Measurements from ENCODE around the gene INSRR.

The INSRR gene

DNA sequence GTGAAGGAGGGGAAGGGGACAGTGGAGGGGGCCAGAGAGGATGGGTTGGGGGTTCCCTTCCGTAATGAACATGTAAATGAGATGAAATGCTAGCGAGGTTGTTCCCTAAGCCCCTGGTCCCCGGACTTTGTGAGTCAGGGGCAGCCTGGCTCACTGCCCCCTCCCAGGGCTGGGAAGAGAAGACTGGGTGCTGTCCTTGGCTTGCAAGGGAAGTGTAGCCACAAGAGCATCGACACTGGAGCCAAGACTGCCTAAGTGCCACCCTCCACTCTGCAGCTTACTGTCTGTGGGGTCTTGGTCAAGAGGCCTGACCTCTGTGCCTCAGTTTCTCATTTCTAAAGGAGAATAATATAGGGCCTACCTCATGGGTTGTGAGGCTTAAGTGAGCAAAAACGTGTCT, 35.1 kb upstream of the INSRR start:
- no peak for DNase-seq

DNA sequence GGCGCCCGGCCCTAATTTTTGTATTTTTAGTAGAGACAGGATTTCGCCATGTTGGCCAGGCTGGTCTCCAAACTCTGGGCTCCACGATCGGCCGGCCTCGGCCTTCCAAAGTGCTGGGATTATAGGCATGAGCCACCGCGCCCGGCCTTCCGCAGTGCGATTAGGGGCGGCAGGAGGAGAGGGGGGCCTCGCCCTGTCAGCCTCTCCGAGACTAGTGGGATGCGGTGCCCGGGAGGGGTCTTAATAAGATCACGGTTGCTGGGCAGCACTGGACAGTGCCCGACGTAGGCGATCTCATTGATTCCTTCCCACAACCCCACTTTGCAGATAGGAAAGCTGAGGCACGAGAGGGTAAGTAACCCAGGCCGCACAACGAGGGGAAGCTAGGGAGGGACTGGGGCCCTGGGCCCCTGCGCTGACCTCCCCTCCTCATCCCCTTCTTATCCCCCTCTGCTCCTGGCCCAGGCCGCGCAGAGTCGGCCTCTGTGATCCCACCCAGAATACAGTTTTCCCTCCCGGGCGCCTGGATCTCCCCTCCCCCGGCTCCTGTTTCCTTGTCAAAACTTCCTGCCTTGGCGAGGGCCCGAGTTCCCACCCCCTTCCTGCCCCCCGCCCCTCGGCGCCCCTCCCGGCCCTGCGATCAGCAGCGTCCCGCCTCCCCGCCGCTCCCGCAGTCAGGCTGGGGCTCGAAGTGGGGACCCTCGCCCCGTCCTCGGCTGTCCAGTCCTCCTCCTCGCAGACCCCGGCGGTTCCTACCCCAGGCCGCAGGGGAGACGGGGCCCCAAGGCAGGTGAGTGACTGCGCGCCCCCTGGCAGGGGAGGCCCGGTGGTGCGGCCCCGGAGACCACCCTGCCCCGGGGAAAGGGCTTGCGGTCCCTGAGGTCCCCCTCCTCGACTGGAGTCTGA, 34.4 kb upstream of the INSRR start, which contains the start of gene PEAR1:
Gene PEAR1, plus strand, starts transcription at position 671 of the 906 bp plus-strand sequence. CDS start 10,209 bp downstream, outside the sequence.
- no peak for DNase-seq

GRCh38 chr1:156892190-156893047, 33.5 kb upstream of the INSRR start:
- DNase-seq, result peak; percentile 75

GRCh38 chr1:156889802-156890580, 31.1 kb upstream of the INSRR start:
- DNase-seq, result peak; percentile 58

GRCh38 chr1:156887734-156888133, 28.8 kb upstream of the INSRR start:
- DNase-seq, result no peak

DNA sequence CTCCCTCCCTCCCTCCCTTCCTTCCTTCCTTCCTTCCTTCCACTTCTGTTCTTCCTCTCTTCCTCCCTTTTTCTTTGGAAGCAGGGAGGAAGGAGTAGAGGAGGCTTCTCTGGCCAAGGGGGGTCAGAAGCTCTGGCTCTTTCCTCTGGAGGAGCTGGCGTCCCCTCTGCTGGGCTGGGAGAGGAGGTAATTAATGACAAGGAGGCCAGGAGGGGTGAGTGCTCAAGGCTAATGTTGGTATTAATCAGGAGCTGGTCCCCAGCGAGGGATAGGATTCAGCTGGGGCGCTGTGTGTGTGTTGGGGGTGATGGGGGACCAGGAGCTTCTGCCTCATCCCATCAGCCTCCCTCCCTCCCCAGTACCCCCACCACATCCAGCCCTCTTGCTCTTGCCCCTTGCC, 28.4 kb upstream of the INSRR start:
- DNase-seq, result no peak

DNA sequence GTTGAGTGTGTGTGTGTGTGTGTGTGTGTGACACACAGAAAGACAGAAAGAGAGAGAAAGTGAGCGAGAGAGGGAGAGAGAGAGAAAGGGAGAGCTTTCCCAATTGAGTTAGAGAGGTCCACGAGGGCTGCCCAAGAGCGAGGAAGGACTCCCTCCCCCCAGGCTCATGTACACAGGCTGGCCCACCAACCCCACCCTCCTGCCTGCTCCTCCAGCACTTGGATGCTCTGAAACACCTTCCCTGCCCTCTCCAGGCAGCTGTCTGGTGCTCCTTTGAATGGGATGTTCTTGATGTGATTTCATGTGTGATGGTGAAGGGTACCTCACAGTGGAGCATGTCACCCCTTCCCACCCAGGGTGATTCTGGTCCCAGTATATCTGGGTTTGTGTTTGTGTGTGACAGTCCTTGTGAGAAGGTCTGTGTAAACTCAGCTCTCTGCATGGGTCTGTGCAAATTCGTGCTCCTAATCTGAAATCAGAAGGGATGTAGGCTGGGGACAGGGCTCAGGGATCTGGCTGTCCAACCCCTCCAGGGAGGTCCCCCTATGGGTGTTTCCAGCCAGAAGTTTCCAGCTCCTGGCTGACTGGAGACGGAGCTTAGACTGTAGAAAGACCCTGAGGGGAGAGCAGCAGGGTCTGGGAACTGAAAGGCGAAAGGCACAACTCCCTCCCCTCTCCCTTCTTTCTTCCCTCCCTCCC, 27.8 kb upstream of the INSRR start:
- DNase-seq, result no peak

- no peak for DNase-seq
Measured at GRCh38 chr1:156885880-156886355, 27.0 kb upstream of the INSRR start.

DNA sequence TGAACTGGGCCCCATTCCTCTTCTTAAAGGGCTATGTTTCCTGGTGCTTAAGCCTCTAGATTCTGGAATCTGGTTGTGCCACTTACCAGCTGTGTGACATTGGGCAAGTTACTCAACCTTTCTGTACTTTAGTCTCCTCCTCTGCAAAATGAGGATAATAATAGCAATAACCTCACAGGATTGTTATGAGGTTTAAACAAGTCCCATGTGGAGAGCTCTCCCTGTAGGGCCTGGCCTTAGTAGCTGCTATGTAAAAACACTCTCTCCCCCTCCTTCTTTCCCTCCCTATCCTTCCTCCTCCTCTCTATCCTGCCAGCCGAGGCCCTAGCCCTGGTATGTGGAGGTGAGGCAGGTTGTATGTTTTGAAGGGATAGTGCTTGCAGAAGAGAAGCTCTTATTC, 26.4 kb upstream of the INSRR start:
- no peak for DNase-seq

- no peak for DNase-seq
Measured at GRCh38 chr1:156884560-156885184, 25.8 kb upstream of the INSRR start.

DNA sequence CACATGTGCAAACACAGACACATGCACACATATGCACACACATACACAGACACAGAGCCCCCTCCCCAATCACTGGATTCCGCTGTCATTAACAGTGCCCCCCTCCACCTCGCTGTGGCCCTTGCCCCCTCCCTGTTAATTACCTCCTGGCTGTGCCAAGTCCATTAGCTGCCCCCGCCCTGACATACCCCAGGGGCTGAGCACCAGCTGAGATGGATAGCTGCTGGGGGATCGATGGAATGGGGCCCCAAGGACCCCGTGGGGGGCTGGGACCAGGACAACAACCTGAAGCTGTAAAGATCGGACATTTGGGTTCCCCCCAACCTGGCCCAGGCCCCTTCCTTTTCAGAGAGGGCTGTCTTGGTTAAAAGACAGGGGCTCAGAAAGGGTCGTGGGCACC, 25.0 kb upstream of the INSRR start:
- DNase-seq, result no peak

GRCh38 chr1:156882543-156882942, 23.6 kb upstream of the INSRR start:
- DNase-seq, result no peak

DNA sequence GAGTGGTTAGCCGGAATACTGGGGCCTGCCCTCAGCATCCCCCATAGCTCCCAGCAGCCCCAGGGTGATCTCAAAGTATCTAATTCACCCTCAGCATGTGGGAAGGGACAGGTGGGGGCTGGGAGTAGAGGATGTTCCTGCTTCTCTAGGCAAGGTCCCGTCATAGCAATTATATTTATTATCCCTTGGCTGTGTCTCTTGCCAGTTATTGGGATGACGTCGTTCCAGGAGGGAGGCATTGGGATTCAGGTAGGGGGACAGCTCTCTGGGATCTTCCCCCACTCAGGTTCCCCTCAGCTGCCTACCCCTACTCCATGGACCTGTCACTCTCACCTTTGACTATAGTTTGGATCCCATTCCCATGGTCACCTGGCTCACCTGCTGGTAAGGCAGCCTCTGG, 22.7 kb upstream of the INSRR start:
- no peak for DNase-seq

DNA sequence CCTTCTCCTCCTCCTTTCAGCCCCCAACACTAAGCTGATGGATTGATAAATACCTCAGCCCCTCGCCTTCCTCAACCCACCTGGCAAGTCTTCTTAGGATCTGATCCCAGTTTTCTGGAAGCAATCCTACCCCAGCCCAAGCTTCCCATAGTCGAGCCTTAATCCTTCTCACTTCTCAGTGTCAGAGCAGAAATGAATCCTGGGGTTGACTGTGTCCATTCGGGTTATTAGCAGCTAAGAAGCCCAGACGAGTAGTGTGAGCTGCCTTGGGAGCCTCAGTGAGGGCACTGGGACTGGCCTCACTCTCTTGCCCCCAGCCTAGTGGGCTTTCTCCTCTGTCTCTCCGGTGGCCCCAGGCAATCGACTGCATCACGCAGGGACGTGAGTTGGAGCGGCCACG, 22.2 kb upstream of the INSRR start:
- no peak for DNase-seq

DNA sequence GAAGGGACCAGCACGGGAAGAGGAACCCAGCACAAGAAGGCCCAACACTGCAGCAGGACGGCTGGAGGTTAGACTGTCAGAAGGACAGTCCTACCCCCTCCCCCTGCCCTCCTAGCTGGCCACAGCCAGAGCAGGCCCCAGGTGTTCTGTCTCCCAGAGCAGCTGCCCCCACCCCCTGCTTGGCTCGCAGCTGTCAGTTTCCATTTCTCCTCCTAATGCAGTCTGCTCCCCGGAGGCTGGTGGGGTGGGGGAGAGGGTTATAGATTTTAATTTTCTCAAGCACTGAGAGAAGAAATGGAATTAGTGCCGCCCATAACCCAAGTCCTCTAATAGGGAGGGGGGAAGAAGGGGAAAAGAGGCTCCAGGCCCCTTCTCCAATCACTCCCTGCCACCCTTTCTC, 21.6 kb upstream of the INSRR start:
- no peak for DNase-seq

- DNase-seq, result no peak
Measured at GRCh38 chr1:156879876-156880275, 21.0 kb upstream of the INSRR start.

GRCh38 chr1:156877433-156878170, 18.7 kb upstream of the INSRR start:
- no peak for DNase-seq

- DNase-seq, result no peak
Measured at GRCh38 chr1:156876281-156876680, 17.4 kb upstream of the INSRR start.

- DNase-seq, result no peak
Measured at GRCh38 chr1:156875341-156875615, 16.4 kb upstream of the INSRR start.

- no peak for DNase-seq
Measured at GRCh38 chr1:156874572-156875340, 15.8 kb upstream of the INSRR start.
